ENCODE data around the gene FAS. TPM values are rescaled to one million over a fixed set of nuclear protein-coding genes. Genes with fewer than 3 reads are reported as not detected.

FAS gene
- total RNA-seq, 1 donor: 53.3 TPM

Other genes starting within 250 kb of the FAS start
- 3.0 TPM for gene LIPN, start 230.8 kb upstream of the FAS start, total RNA-seq
- gene LIPM, start 188.1 kb upstream of the FAS start, total RNA-seq: not detected
- gene ANKRD22, start 139.0 kb upstream of the FAS start, total RNA-seq: 0.31 TPM
- gene STAMBPL1, start 110.6 kb upstream of the FAS start, total RNA-seq: 42.4 TPM
- gene ACTA2, start 38.0 kb upstream of the FAS start, total RNA-seq: 1.8 TPM
- 0.63 TPM for gene CH25H, start 216.5 kb downstream of the FAS start, total RNA-seq